Activated CD8-positive, alpha-beta memory T cell treated with anti-CD3 and anti-CD28 coated beads for 1 hour (primary cell): ENCODE measurements around the gene AP2A2.

Source experiments
- DNase-seq, 2 donors: peaks; one replicate each; pipeline ENCODE4 v3.0.0-alpha.2; 2020; ENCODE audit warnings: low read depth in 1 of 2; ENCODE audit errors: extremely low read depth in 1 of 2

Gene AP2A2

GRCh38 chr11:898540-899190 is 27.0 kb upstream of the AP2A2 start:
- no peak for DNase-seq

GRCh38 chr11:899724-900123 is 25.9 kb upstream of the AP2A2 start:
- DNase-seq: no peak

- DNase-seq: no peak
These were observed 25.1 kb upstream of the AP2A2 start for GRCh38 chr11:900545-900944.

GRCh38 chr11:901452-902061 is 24.1 kb upstream of the AP2A2 start:
- DNase-seq: no peak

- no peak for DNase-seq
These were observed 21.3 kb upstream of the AP2A2 start for GRCh38 chr11:904380-904779.

- DNase-seq: no peak
These were observed 19.7 kb upstream of the AP2A2 start for GRCh38 chr11:905952-906351.

- DNase-seq: no peak
These were observed 18.0 kb upstream of the AP2A2 start for GRCh38 chr11:907668-908067.

- no peak for DNase-seq
These were observed 17.4 kb upstream of the AP2A2 start for GRCh38 chr11:908273-908672.

GRCh38 chr11:909406-909805 is 16.3 kb upstream of the AP2A2 start:
- DNase-seq: no peak

GRCh38 chr11:910044-910588 is 15.6 kb upstream of the AP2A2 start:
- DNase-seq: no peak

- peak; percentile 26 to 73 for DNase-seq
These were observed 15.1 kb upstream of the AP2A2 start, which contains the start of gene CHID1 for GRCh38 chr11:910589-911030. Gene CHID1 (minus strand): TSS chr11:910810. CDS start chr11:904816, 5,994 bp downstream.

GRCh38 chr11:911031-911889 is 14.4 kb upstream of the AP2A2 start:
- DNase-seq: peak in 1 of 2 donors; percentile 19

- DNase-seq: no peak
These were observed 13.8 kb upstream of the AP2A2 start for GRCh38 chr11:911890-912219.

GRCh38 chr11:912266-912665 is 13.4 kb upstream of the AP2A2 start:
- DNase-seq: no peak

GRCh38 chr11:913043-913442 is 12.6 kb upstream of the AP2A2 start:
- DNase-seq: no peak

- DNase-seq: no peak
These were observed 11.5 kb upstream of the AP2A2 start for GRCh38 chr11:914204-914603.

GRCh38 chr11:914747-915501 is 10.7 kb upstream of the AP2A2 start:
- no peak for DNase-seq

GRCh38 chr11:917426-917825 is 8.2 kb upstream of the AP2A2 start:
- no peak for DNase-seq

- no peak for DNase-seq
These were observed 3.6 kb upstream of the AP2A2 start for GRCh38 chr11:921921-922678.
